H1 (cell line): ENCODE results near the gene CACNA1A. TPM values are rescaled to one million over a fixed set of nuclear protein-coding genes. Genes with fewer than 3 reads are reported as not detected.

ENCODE experiments used
- CTCF ChIA-PET: fragments of 300-600 bp; sonication (Branson Sonifier 250); formaldehyde crosslinking; loops from one replicate; lab custom pipeline; 2021; ENCODE audit not compliant: partially characterized antibody; lab: Charles Lee
- POLR2A ChIA-PET: fragments of 300-600 bp; sonication (Branson Sonifier 250); formaldehyde crosslinking; loops from one replicate; lab custom pipeline; 2021; ENCODE audit warnings: inconsistent platforms; ENCODE audit not compliant: partially characterized antibody; lab: Charles Lee
- DNase-seq, 2 experiments: peaks; one replicate each; pipeline versions ENCODE4 v3.0.0 to v3.0.0-alpha.2; 2010 to 2022; ENCODE audit warnings: low spot score in 2 of 2, low read depth in 1 of 2, mixed read lengths in 1 of 2
- FAIRE-seq: peaks from 2 replicates; lab custom pipeline; 2011; peaks lifted over from hg19 to GRCh38; lab: Jason Lieb, UNC
- H2AFZ ChIP-seq: 2 replicates; pipeline ENCODE4 v1.8.1; 2012; ENCODE audit warnings: low read length, inconsistent platforms
- H2AK5ac ChIP-seq: 2 replicates; pipeline ENCODE4 v1.6.1; 2013; ENCODE audit warnings: low read depth, low read length
- H2BK120ac ChIP-seq: replicated peaks from 2 replicates; pipeline ENCODE3; 2013; ENCODE audit warnings: low read depth, low read length, inconsistent platforms
- H2BK12ac ChIP-seq: 2 replicates; pipeline ENCODE4 v1.6.1; 2013; ENCODE audit warnings: low read depth, low read length
- H2BK15ac ChIP-seq: 2 replicates; pipeline ENCODE4 v1.6.1; 2013; ENCODE audit warnings: low read length
- H2BK20ac ChIP-seq: 2 replicates; pipeline ENCODE4 v1.6.1; 2013; ENCODE audit warnings: low read length
- H2BK5ac ChIP-seq: 2 replicates; pipeline ENCODE4 v1.6.1; 2013; ENCODE audit warnings: low read depth, low read length
- H3K14ac ChIP-seq: 2 replicates; pipeline ENCODE4 v1.6.1; 2013; ENCODE audit warnings: inconsistent platforms; ENCODE audit not compliant: insufficient read length
- H3K18ac ChIP-seq: 2 replicates; pipeline ENCODE4 v1.6.1; 2013; ENCODE audit warnings: low read length; ENCODE audit errors: extremely low read depth
- H3K23ac ChIP-seq: 2 replicates; pipeline ENCODE4 v1.6.1; 2013; ENCODE audit warnings: inconsistent platforms; ENCODE audit not compliant: insufficient read length
- H3K23me2 ChIP-seq: 2 replicates; pipeline ENCODE4 v1.6.1; 2013; ENCODE audit warnings: low read depth, low read length
- H3K27ac ChIP-seq: 2 replicates; pipeline ENCODE4 v1.6.1; 2011; ENCODE audit warnings: low read depth, low read length, inconsistent platforms
- H3K27me3 ChIP-seq, 4 experiments: replicated peaks in 1 of 4; 1 replicate in 1 of 4; 2 replicates in 3 of 4; pipeline versions ENCODE4 v1.6.1 to v1.8.1; 2011 to 2013; ENCODE audit warnings: low read length in 3 of 4, mild to moderate bottlenecking in 3 of 4, inconsistent platforms in 2 of 4, mixed read lengths in 2 of 4, moderate library complexity in 1 of 4; ENCODE audit not compliant: control insufficient read depth in 3 of 4, insufficient read depth in 3 of 4; ENCODE audit errors: extremely low read depth in 1 of 4
- H3K36me3 ChIP-seq, 4 experiments: 2 replicates each; pipeline versions ENCODE4 v1.6.1 to v1.8.1; 2011 to 2013; ENCODE audit warnings: mild to moderate bottlenecking in 4 of 4, low read length in 3 of 4, moderate library complexity in 2 of 4, control low read depth in 1 of 4, inconsistent platforms in 1 of 4; ENCODE audit not compliant: insufficient read depth in 4 of 4, control insufficient read depth in 2 of 4
- H3K4ac ChIP-seq: replicated peaks from 2 replicates; pipeline ENCODE3; 2013; ENCODE audit warnings: low read length, low read depth, mixed read lengths, inconsistent platforms; ENCODE audit not compliant: insufficient read length
- H3K4me1 ChIP-seq, 4 experiments: replicated peaks in 1 of 4; 1 replicate in 1 of 4; 2 replicates in 3 of 4; pipeline versions ENCODE4 v1.6.1 to v1.8.1; 2011 to 2013; ENCODE audit warnings: low read length in 3 of 4, inconsistent platforms in 2 of 4, mixed read lengths in 1 of 4; ENCODE audit not compliant: insufficient read depth in 4 of 4, control insufficient read depth in 3 of 4
- H3K4me2 ChIP-seq, 2 experiments: 2 replicates each; pipeline versions ENCODE4 v1.6.1 to v1.8.1; 2011 to 2013; ENCODE audit warnings: low read depth in 2 of 2, low read length in 2 of 2, control low read depth in 1 of 2, inconsistent platforms in 1 of 2, mild to moderate bottlenecking in 1 of 2; ENCODE audit not compliant: insufficient read depth in 1 of 2
- H3K4me3 ChIP-seq, 4 experiments: fragments of 200-600, 300-600 bp in 1 of 4; sonication (generic), shearing (Covaris generic), sonication (Bioruptor Twin) in 1 of 4; 2 replicates each; pipeline versions ENCODE4 v1.5.1 to v1.8.1; 2011 to 2016; ENCODE audit warnings: low read length in 4 of 4, low read depth in 3 of 4, control low read depth in 2 of 4, inconsistent platforms in 2 of 4, mild to moderate bottlenecking in 2 of 4, mixed read lengths in 1 of 4, moderate library complexity in 1 of 4; ENCODE audit not compliant: insufficient read depth in 2 of 4; ENCODE audit errors: extremely low read depth in 1 of 4
- H3K56ac ChIP-seq: replicated peaks from 2 replicates; pipeline ENCODE3; 2013; ENCODE audit warnings: low read depth, mild to moderate bottlenecking, mixed read lengths, low read length, inconsistent platforms; ENCODE audit not compliant: insufficient read length
- H3K79me1 ChIP-seq: 2 replicates; pipeline ENCODE4 v1.6.1; 2013; ENCODE audit warnings: low read depth, low read length, control low read depth
- H3K79me2 ChIP-seq, 2 experiments: 2 replicates each; pipeline versions ENCODE4 v1.6.1 to v1.8.1; 2012 to 2013; ENCODE audit warnings: low read length in 2 of 2, mild to moderate bottlenecking in 2 of 2, inconsistent platforms in 1 of 2; ENCODE audit not compliant: insufficient read depth in 2 of 2, control insufficient read depth in 1 of 2
- H3K9ac ChIP-seq, 4 experiments: replicated peaks in 1 of 4; 1 replicate in 1 of 4; 2 replicates in 3 of 4; pipeline versions ENCODE4 v1.6.1 to v1.8.1; 2011 to 2013; ENCODE audit warnings: low read depth in 3 of 4, low read length in 3 of 4, control low read depth in 2 of 4, mild to moderate bottlenecking in 2 of 4, moderate library complexity in 2 of 4, inconsistent platforms in 1 of 4; ENCODE audit errors: extremely low read depth in 1 of 4
- H3K9me3 ChIP-seq, 2 experiments: 2 replicates each; pipeline versions ENCODE4 v1.6.1 to v1.8.1; 2012 to 2013; ENCODE audit warnings: mild to moderate bottlenecking in 2 of 2, moderate library complexity in 2 of 2, control low read depth in 1 of 2, inconsistent platforms in 1 of 2, low read depth in 1 of 2, low read length in 1 of 2, mixed read lengths in 1 of 2; ENCODE audit not compliant: insufficient read depth in 2 of 2
- H4K20me1 ChIP-seq, 2 experiments: replicated peaks in 1 of 2; 2 replicates each; pipeline versions ENCODE3 to v1.8.1; 2011 to 2013; ENCODE audit warnings: inconsistent platforms in 2 of 2, low read length in 2 of 2, mild to moderate bottlenecking in 1 of 2; ENCODE audit not compliant: insufficient read depth in 2 of 2, control insufficient read depth in 1 of 2
- H4K5ac ChIP-seq: 2 replicates; pipeline ENCODE4 v1.6.1; 2013; ENCODE audit warnings: low read length, low read depth, mixed read lengths, inconsistent platforms; ENCODE audit not compliant: insufficient read length
- H4K8ac ChIP-seq: 2 replicates; pipeline ENCODE4 v1.8.0; 2013; ENCODE audit warnings: mild to moderate bottlenecking, moderate library complexity, low read length, inconsistent platforms; ENCODE audit not compliant: insufficient read depth; ENCODE audit errors: extremely low read depth
- H4K91ac ChIP-seq: replicated peaks from 2 replicates; pipeline ENCODE3; 2013; ENCODE audit warnings: low read length, mixed read lengths, inconsistent platforms; ENCODE audit not compliant: insufficient read length
- CBX8 ChIP-seq: fragments of 300-800, 300-1000 bp; sonication (generic); IDR thresholded peaks from 2 replicates; pipeline ENCODE4 v1.7.1; 2016; ENCODE audit warnings: low read depth, low read length, borderline replicate concordance
- EGR1 ChIP-seq: IDR thresholded peaks from 2 replicates; pipeline ENCODE4 v1.6.1; 2011; ENCODE audit warnings: low read depth, low read length, borderline replicate concordance
- KDM4A ChIP-seq: IDR thresholded peaks from one replicate; pipeline ENCODE4 v1.7.1; 2012; ENCODE audit warnings: low read depth, mild to moderate bottlenecking, moderate library complexity, low read length, inconsistent platforms; ENCODE audit not compliant: severe bottlenecking
- SIX5 ChIP-seq: IDR thresholded peaks from 2 replicates; pipeline ENCODE4 v1.6.1; 2011; ENCODE audit warnings: mild to moderate bottlenecking, low read depth, low read length
- SP2 ChIP-seq: IDR thresholded peaks from 2 replicates; pipeline ENCODE4 v1.6.1; 2012; ENCODE audit warnings: mild to moderate bottlenecking, low read length, inconsistent platforms
- SP4 ChIP-seq: IDR thresholded peaks from 2 replicates; pipeline ENCODE4 v1.6.1; 2012; ENCODE audit warnings: low read length, inconsistent platforms
- WGBS, 2 experiments: shearing (Covaris generic) in 1 of 2; methylation state at CpG; one replicate each; pipeline versions ENCODE4 v1.1.6 to v1.1.7; 2013 to 2015; ENCODE audit warnings: low lambda C conversion rate in 2 of 2, mixed read lengths in 2 of 2, inconsistent platforms in 1 of 2, low coverage in 1 of 2, missing lambda C conversion rate in 1 of 2; ENCODE audit not compliant: insufficient replicate concordance in 2 of 2, insufficient coverage in 1 of 2, insufficient read length in 1 of 2; ENCODE audit errors: extremely low coverage in 1 of 2, missing lambda C conversion rate in 1 of 2; 5-methylcytosine and 5-hydroxymethylcytosine counted together
- polyA plus RNA-seq, 7 experiments: library from polyadenylated mRNA; depleted of rRNA in 3 of 7; stranded (reverse) in 5 of 7; unstranded in 2 of 7; fragments of >200 nt in 5 of 7; fragments of 200-250 nt in 2 of 7; gene quantifications; 1 replicate in 5 of 7; 2 replicates in 1 of 7; 4 replicates in 1 of 7; pipeline versions ENCODE4 v1.2.1 to v1.2.3, GENCODE V29; 2011 to 2013; ENCODE audit warnings: missing spikeins in 2 of 7, mixed read lengths in 2 of 7
- total RNA-seq: library from RNA; stranded (reverse); fragmentation: NEBNext Ultra II Directional; extraction: Animal tissue kit (Norgen Biotek cat#: 25700); gene quantifications from 2 replicates; pipeline ENCODE4 v1.2.1, GENCODE V29; 2021
- TF ChIP-seq, protein P1 (sequence below): IDR thresholded peaks from 2 replicates; pipeline ENCODE4 v1.6.1; 2011; ENCODE audit warnings: low read depth, mild to moderate bottlenecking, low read length; ENCODE audit not compliant: insufficient read depth

Gene CACNA1A
- total and polyA plus RNA-seq, 2 of the 8 experiments (the other 6 are each of a cell fraction or from before 2014, with no cell fraction given): 10.7 to 25.3 TPM

DNA sequence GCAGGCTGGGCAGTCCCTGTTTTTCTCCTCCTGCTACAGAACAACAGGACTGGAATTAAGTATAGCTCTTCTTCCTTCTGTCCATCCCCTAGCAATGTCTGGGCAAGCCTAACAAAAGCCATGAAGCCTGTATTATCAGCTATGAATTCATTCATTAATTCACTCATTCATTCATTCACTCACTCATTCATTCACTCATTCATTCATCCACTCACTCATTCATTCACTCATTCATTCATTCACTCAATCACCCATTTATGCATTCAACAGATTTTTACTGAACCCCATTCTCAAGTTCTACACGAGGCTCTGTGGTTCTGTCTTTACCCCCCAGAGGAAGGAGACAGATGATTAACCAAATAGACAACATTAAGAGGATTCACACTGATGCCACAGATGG is 69.9 kb downstream of the CACNA1A start:
- no peak overlapping the region for H3K9ac ChIP-seq
- no peak overlapping the region for H3K23ac ChIP-seq
- CTCF ChIA-PET: interaction anchor here (1.2 to 1.4 kb wide), 2 partner anchors 10 to 82 kb away, joined by 3 to 5 read pairs; no protein-coding TSS in a partner anchor
- no peak overlapping the region for H2AFZ ChIP-seq
- H3K27me3 ChIP-seq: no peaks in the 10 kb centered on the region
- no peak overlapping the region for H3K56ac ChIP-seq
- no peak overlapping the region for H3K18ac ChIP-seq
- FAIRE-seq (no peak), DNase-seq (no peak)
- TF ChIP-seq KDM4A (no peak), SIX5 (no peak), SP2 (no peak), EGR1 (no peak), CBX8 (no peak), SP4 (no peak)
- TF ChIP-seq, protein P1, sequence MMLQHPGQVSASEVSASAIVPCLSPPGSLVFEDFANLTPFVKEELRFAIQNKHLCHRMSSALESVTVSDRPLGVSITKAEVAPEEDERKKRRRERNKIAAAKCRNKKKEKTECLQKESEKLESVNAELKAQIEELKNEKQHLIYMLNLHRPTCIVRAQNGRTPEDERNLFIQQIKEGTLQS: no peak
- no peak overlapping the region for H3K14ac ChIP-seq
- no peak overlapping the region for H3K27ac ChIP-seq
- H3K36me3 ChIP-seq: no peaks in the 10 kb centered on the region
- no peak overlapping the region for H2BK120ac ChIP-seq
- no peak overlapping the region for H4K91ac ChIP-seq
- H2BK12ac ChIP-seq: no peak overlapping the region
- no peak overlapping the region for H3K4me2 ChIP-seq
- H3K9me3 ChIP-seq: no peaks in the 10 kb centered on the region
- H3K4me3 ChIP-seq: no peak overlapping the region
- H2BK5ac ChIP-seq: no peak overlapping the region
- H4K8ac ChIP-seq: no peak overlapping the region
- 100% methylated on average over 1 of the region's 1 CpG; no CpG with 5 or more reads in 1 of the 2 experiments for WGBS, 2 experiments
- no peak overlapping the region for H2BK20ac ChIP-seq
- no peak overlapping the region for H4K5ac ChIP-seq
- POLR2A ChIA-PET: interaction anchor here (1.0 to 1.4 kb wide), 2 partner anchors 14 to 38 kb away, joined by 3 to 4 read pairs; no protein-coding TSS in a partner anchor
- peaks cover 14% of the 10 kb centered on the region; the same call in 1 of the 2 replicates for H3K79me1 ChIP-seq
- H3K79me2 ChIP-seq: no peaks in the 10 kb centered on the region; a peak in 1 of 4 replicates
- peaks cover 0 to 2% of the 10 kb centered on the region in 2 experiments for H4K20me1 ChIP-seq
- H3K4ac ChIP-seq: no peak overlapping the region
- no peak overlapping the region for H2AK5ac ChIP-seq
- no peaks in the 10 kb centered on the region for H3K4me1 ChIP-seq
- H2BK15ac ChIP-seq: no peak overlapping the region
- no peaks in the 10 kb centered on the region for H3K23me2 ChIP-seq
